ENCODE measurements around the gene SENP3. TPM values are rescaled to one million over a fixed set of nuclear protein-coding genes. Genes with fewer than 3 reads are reported as not detected.

SENP3 gene
- total RNA-seq, 1 experiment from 2014 or later, result 83.1 TPM

- no peak overlapping the region for H2AK5ac ChIP-seq (ENCODE audit: insufficient read length, low read length)
- H3K79me2 ChIP-seq (ENCODE audit: insufficient read depth, low read length), result no peaks in the 10 kb centered on the region
- no peak overlapping the region for H3K27ac ChIP-seq (ENCODE audit: insufficient read length, low read depth, low read length)
- H2AFZ ChIP-seq (ENCODE audit: low read length), result no peak overlapping the region
- TF ChIP-seq, protein P1, sequence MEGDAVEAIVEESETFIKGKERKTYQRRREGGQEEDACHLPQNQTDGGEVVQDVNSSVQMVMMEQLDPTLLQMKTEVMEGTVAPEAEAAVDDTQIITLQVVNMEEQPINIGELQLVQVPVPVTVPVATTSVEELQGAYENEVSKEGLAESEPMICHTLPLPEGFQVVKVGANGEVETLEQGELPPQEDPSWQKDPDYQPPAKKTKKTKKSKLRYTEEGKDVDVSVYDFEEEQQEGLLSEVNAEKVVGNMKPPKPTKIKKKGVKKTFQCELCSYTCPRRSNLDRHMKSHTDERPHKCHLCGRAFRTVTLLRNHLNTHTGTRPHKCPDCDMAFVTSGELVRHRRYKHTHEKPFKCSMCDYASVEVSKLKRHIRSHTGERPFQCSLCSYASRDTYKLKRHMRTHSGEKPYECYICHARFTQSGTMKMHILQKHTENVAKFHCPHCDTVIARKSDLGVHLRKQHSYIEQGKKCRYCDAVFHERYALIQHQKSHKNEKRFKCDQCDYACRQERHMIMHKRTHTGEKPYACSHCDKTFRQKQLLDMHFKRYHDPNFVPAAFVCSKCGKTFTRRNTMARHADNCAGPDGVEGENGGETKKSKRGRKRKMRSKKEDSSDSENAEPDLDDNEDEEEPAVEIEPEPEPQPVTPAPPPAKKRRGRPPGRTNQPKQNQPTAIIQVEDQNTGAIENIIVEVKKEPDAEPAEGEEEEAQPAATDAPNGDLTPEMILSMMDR (conservative IDR thresholded peaks at IDR 0.05), result no peak
- no peaks in the 10 kb centered on the region for H4K20me1 ChIP-seq (ENCODE audit: control insufficient read depth, insufficient read depth, insufficient read length)
- no peak for DNase-seq
- 0 out of 2 replicates have a peak, but pooled peaks cover 2% of the 10 kb centered on the region for H3K27me3 ChIP-seq (ENCODE audit: insufficient read depth, low read length)
- no peak overlapping the region for H3K56ac ChIP-seq (ENCODE audit: insufficient read length, low read depth, low read length)
- H2BK120ac ChIP-seq (ENCODE audit: low read depth, low read length, poor library complexity, severe bottlenecking), result no peak overlapping the region
- H3K9ac ChIP-seq (ENCODE audit: extremely low read depth, insufficient read length, low read length), result no peak overlapping the region
- Mint-ChIP-seq H3K4me1 (peaks cover 3 to 9% of the 10 kb centered on the region in 2 experiments; a peak in 3 of 4 replicates), H3K36me3 (ENCODE audit: insufficient read depth in 1 of 3, low read depth in 3 of 3) (no peaks in the 10 kb centered on the region), H3K27me3 (ENCODE audit: low read depth) (peaks cover 37% of the 10 kb centered on the region), H3K4me3 (no peak overlapping the region), H3K9me3 (0 out of 5 replicates have a peak, but pooled peaks cover 0 to 2% of the 10 kb centered on the region in 2 experiments), H3K27ac (no peak overlapping the region)
- no CpG with 5 or more reads among the region's 6 CpGs for WGBS (ENCODE audit: extremely low coverage, insufficient read length, low lambda C conversion rate)
- no peak overlapping the region for H3K4me2 ChIP-seq (ENCODE audit: insufficient read depth, insufficient read length, low read length)
- H3K79me1 ChIP-seq (ENCODE audit: insufficient read depth, low read depth, low read length, poor library complexity, severe bottlenecking), result no peaks in the 10 kb centered on the region
- peaks cover 6% of the 10 kb centered on the region for H3K23me2 ChIP-seq (ENCODE audit: insufficient read length, low read depth, low read length, poor library complexity, severe bottlenecking)
- H2BK15ac ChIP-seq (ENCODE audit: low read depth, low read length), result no peak overlapping the region
- H3T11ph ChIP-seq (ENCODE audit: low read length), result no peak overlapping the region
- H4K8ac ChIP-seq (replicated peaks; ENCODE audit: insufficient read length, low read depth, low read length), result no peak overlapping the region
- H4K91ac ChIP-seq (ENCODE audit: insufficient read length, low read depth, low read length), result no peak overlapping the region
- H3K14ac ChIP-seq (ENCODE audit: insufficient read depth, low read length), result no peak overlapping the region
- H2BK5ac ChIP-seq (ENCODE audit: insufficient read length, low read length), result no peak overlapping the region
- no peak overlapping the region for H2BK12ac ChIP-seq (ENCODE audit: insufficient read length, low read depth, low read length)
- no peak overlapping the region for H2BK20ac ChIP-seq (ENCODE audit: low read depth, low read length, poor library complexity, severe bottlenecking)
- peaks cover 2% of the 10 kb centered on the region; the same call in 1 of the 2 replicates for H3K4me1 ChIP-seq (ENCODE audit: insufficient read depth, low read length)
- H4K5ac ChIP-seq (ENCODE audit: insufficient read length, low read depth, low read length), result no peak overlapping the region
- no peaks in the 10 kb centered on the region for H3K9me3 ChIP-seq (ENCODE audit: control insufficient read depth, low read depth, low read length)
- H3K18ac ChIP-seq (ENCODE audit: insufficient read length, low read depth, low read length), result no peak overlapping the region
- no peak overlapping the region for H3K23ac ChIP-seq (ENCODE audit: insufficient read length, low read depth, low read length)
- H3K4ac ChIP-seq (ENCODE audit: low read depth, low read length), result no peak overlapping the region
Observed at GRCh38 chr17:7544911-7545310, 16.8 kb upstream of the SENP3 start.
